IMR-90 (cell line): ENCODE data around the gene CAPZA2. TPM values are rescaled to one million over a fixed set of nuclear protein-coding genes. Genes with fewer than 3 reads are reported as not detected.
A peak's percentile ranks its signal among the peaks of the same experiment; 100 is the strongest.

ENCODE experiments used
- ATAC-seq: fragments of 200-7000 bp; cut with Tn5 transposase; 2 replicates; pipeline ENCODE4 v1.9.1; 2020; ENCODE audit warnings: low read depth, mild to moderate bottlenecking, moderate library complexity
- BruUV-seq: library from RNA; stranded (reverse); fragments of 400-500 nt; replicated peaks from 2 replicates; lab custom pipeline; 2021; lab: Mats Ljungman, UMichigan
- CTCF ChIA-PET: fragments of 300-600 bp; formaldehyde crosslinking; extraction: SDS; loops from one replicate; lab custom pipeline; 2021; ENCODE audit warnings: antibody characterized with exemption; lab: Yijun Ruan, JAX
- POLR2A ChIA-PET: fragments of 300-600 bp; sonication (Branson Sonifier 250); formaldehyde crosslinking; loops from one replicate; lab custom pipeline; 2022; ENCODE audit warnings: antibody characterized with exemption; ENCODE audit not compliant: unreplicated experiment; lab: Charles Lee
- DNase-seq: peaks from one replicate; pipeline ENCODE4 v3.0.0; 2013
- H2AFZ ChIP-seq: replicated peaks from 2 replicates; pipeline ENCODE3; 2013; ENCODE audit warnings: low read length, mild to moderate bottlenecking; ENCODE audit not compliant: poor library complexity
- H2AK5ac ChIP-seq: 2 replicates; pipeline ENCODE4 v1.6.1; 2013; ENCODE audit warnings: low read depth, low read length, inconsistent platforms
- H2AK9ac ChIP-seq: replicated peaks from 2 replicates; pipeline ENCODE3; 2013; ENCODE audit warnings: mild to moderate bottlenecking, low read depth, low read length, moderate library complexity; ENCODE audit not compliant: poor library complexity
- H2BK120ac ChIP-seq: 2 replicates; pipeline ENCODE4 v1.6.1; 2013; ENCODE audit warnings: low read depth, low read length, inconsistent platforms
- H2BK15ac ChIP-seq: 3 replicates; pipeline ENCODE4 v1.6.1; 2013; ENCODE audit warnings: low read depth, low read length, inconsistent platforms
- H2BK20ac ChIP-seq: 2 replicates; pipeline ENCODE4 v1.6.1; 2013; ENCODE audit warnings: low read depth, mild to moderate bottlenecking, inconsistent platforms, low read length, moderate library complexity
- H2BK5ac ChIP-seq: 2 replicates; pipeline ENCODE4 v1.6.1; 2013; ENCODE audit warnings: mild to moderate bottlenecking, low read depth, low read length, inconsistent platforms; ENCODE audit not compliant: poor library complexity, severe bottlenecking
- H3K14ac ChIP-seq: replicated peaks from 2 replicates; pipeline ENCODE4 v1.6.1; 2013; ENCODE audit warnings: low read depth, low read length, inconsistent platforms
- H3K18ac ChIP-seq: 2 replicates; pipeline ENCODE4 v1.6.1; 2013; ENCODE audit warnings: low read depth, low read length, control low read depth
- H3K23ac ChIP-seq: 2 replicates; pipeline ENCODE4 v1.6.1; 2013; ENCODE audit warnings: low read depth, low read length, inconsistent platforms
- H3K27ac ChIP-seq: 2 replicates; pipeline ENCODE4 v1.5.1; 2013; ENCODE audit warnings: mild to moderate bottlenecking, control low read depth, low read length; ENCODE audit not compliant: insufficient read depth
- H3K27me3 ChIP-seq: 2 replicates; pipeline ENCODE4 v1.6.1; 2013; ENCODE audit warnings: low read length; ENCODE audit not compliant: control insufficient read depth, insufficient read depth
- H3K36me3 ChIP-seq: 2 replicates; pipeline ENCODE4 v1.6.1; 2013; ENCODE audit warnings: low read length, mixed read lengths; ENCODE audit not compliant: control insufficient read depth, insufficient read depth
- H3K4ac ChIP-seq: 2 replicates; pipeline ENCODE4 v1.6.1; 2013; ENCODE audit warnings: low read depth, low read length, inconsistent platforms
- H3K4me1 ChIP-seq: 2 replicates; pipeline ENCODE4 v1.6.1; 2013; ENCODE audit warnings: low read length, mixed read lengths; ENCODE audit not compliant: control insufficient read depth, insufficient read depth
- H3K4me2 ChIP-seq: 2 replicates; pipeline ENCODE4 v1.6.1; 2013; ENCODE audit warnings: low read depth, mild to moderate bottlenecking, control low read depth, low read length, moderate library complexity
- H3K4me3 ChIP-seq: 2 replicates; pipeline ENCODE4 v1.5.1; 2013; ENCODE audit warnings: low read depth, mild to moderate bottlenecking, control low read depth, low read length, moderate library complexity; ENCODE audit not compliant: insufficient read depth
- H3K56ac ChIP-seq: 2 replicates; pipeline ENCODE4 v1.6.1; 2013; ENCODE audit warnings: low read length, inconsistent platforms; ENCODE audit not compliant: insufficient read depth; ENCODE audit errors: extremely low read depth
- H3K79me1 ChIP-seq, 2 experiments: 2 replicates each; pipeline ENCODE4 v1.6.1; 2013; ENCODE audit warnings: low read length in 2 of 2, inconsistent platforms in 1 of 2, low read depth in 1 of 2
- H3K9ac ChIP-seq: 2 replicates; pipeline ENCODE4 v1.6.1; 2013; ENCODE audit warnings: low read depth, low read length, control low read depth
- H3K9me1 ChIP-seq: 2 replicates; pipeline ENCODE4 v1.6.1; 2013; ENCODE audit warnings: low read length, inconsistent platforms; ENCODE audit not compliant: insufficient read depth
- H3K9me3 ChIP-seq: 2 replicates; pipeline ENCODE4 v1.6.1; 2013; ENCODE audit warnings: low read length; ENCODE audit not compliant: control insufficient read depth, insufficient read depth
- H4K20me1 ChIP-seq: 2 replicates; pipeline ENCODE4 v1.6.1; 2013; ENCODE audit warnings: low read length, inconsistent platforms; ENCODE audit not compliant: insufficient read depth
- H4K5ac ChIP-seq: 2 replicates; pipeline ENCODE4 v1.6.1; 2013; ENCODE audit warnings: mild to moderate bottlenecking, low read depth, low read length, control low read depth
- H4K8ac ChIP-seq, 2 experiments: 2 replicates each; pipeline ENCODE4 v1.6.1; 2013; ENCODE audit warnings: low read depth in 2 of 2, low read length in 2 of 2, control low read depth in 1 of 2, inconsistent platforms in 1 of 2
- H4K91ac ChIP-seq: 2 replicates; pipeline ENCODE4 v1.6.1; 2013; ENCODE audit warnings: low read depth, low read length, inconsistent platforms; ENCODE audit not compliant: insufficient read depth
- CHD1 ChIP-seq: IDR thresholded peaks from 2 replicates; pipeline ENCODE4 v1.6.1; 2012; ENCODE audit warnings: low read depth, low read length, improper control_type of control experiment
- CTCF ChIP-seq: conservative IDR thresholded peaks from 2 replicates; pipeline ENCODE4 v1.5.1; 2012; ENCODE audit warnings: mild to moderate bottlenecking, low read depth, low read length, improper control_type of control experiment
- ELK1 ChIP-seq: fragments of 150-350 bp; IDR thresholded peaks from 2 replicates; pipeline ENCODE4 v1.6.1; 2016; ENCODE audit warnings: low read depth, mild to moderate bottlenecking, low read length, moderate library complexity, borderline replicate concordance
- MAFK ChIP-seq: IDR thresholded peaks from 2 replicates; pipeline ENCODE4 v1.6.1; 2012; ENCODE audit warnings: low read depth, low read length, improper control_type of control experiment
- MAZ ChIP-seq: IDR thresholded peaks from 2 replicates; pipeline ENCODE4 v1.6.1; 2012; ENCODE audit warnings: low read depth, mild to moderate bottlenecking, low read length, improper control_type of control experiment, moderate library complexity, borderline replicate concordance
- MXI1 ChIP-seq: IDR thresholded peaks from 2 replicates; pipeline ENCODE4 v1.6.1; 2012; ENCODE audit warnings: low read depth, mild to moderate bottlenecking, low read length, moderate library complexity, borderline replicate concordance
- NFE2L2 ChIP-seq: fragments of 150-350 bp; IDR thresholded peaks from 2 replicates; pipeline ENCODE4 v1.6.1; 2016; ENCODE audit warnings: low read depth, mild to moderate bottlenecking, low read length
- POLR2A ChIP-seq: IDR thresholded peaks from 2 replicates; pipeline ENCODE4 v1.6.1; 2012; ENCODE audit warnings: mild to moderate bottlenecking, low read depth, low read length
- RAD21 ChIP-seq: IDR thresholded peaks from 2 replicates; pipeline ENCODE4 v1.6.1; 2012; ENCODE audit warnings: low read length, improper control_type of control experiment
- RCOR1 ChIP-seq: IDR thresholded peaks from 2 replicates; pipeline ENCODE4 v1.6.1; 2012; ENCODE audit warnings: mild to moderate bottlenecking, low read length, improper control_type of control experiment; ENCODE audit not compliant: insufficient replicate concordance
- SMC3 ChIP-seq: fragments of 150-350 bp; IDR thresholded peaks from 2 replicates; pipeline ENCODE4 v1.6.1; 2016; ENCODE audit warnings: low read depth, mild to moderate bottlenecking, antibody characterized with exemption, low read length, moderate library complexity
- USF2 ChIP-seq: fragments of 150-350 bp; IDR thresholded peaks from 2 replicates; pipeline ENCODE4 v1.6.1; 2017; ENCODE audit warnings: mild to moderate bottlenecking, antibody characterized with exemption, low read length, low read depth
- WGBS, 2 experiments: methylation state at CpG; one replicate each; pipeline versions ENCODE4 v1.1.5 to v1.1.7; 2013; ENCODE audit warnings: missing lambda C conversion rate in 2 of 2; ENCODE audit not compliant: insufficient read length in 1 of 2; ENCODE audit errors: extremely low coverage in 2 of 2; 5-methylcytosine and 5-hydroxymethylcytosine counted together
- dilution Hi-C: fragments of 300-500 bp; cut with HindIII; formaldehyde crosslinking; loops from one replicate; pipeline ENCODE4 v1.14.3; 2018; ENCODE audit warnings: low sequenced_read_pairs; ENCODE audit not compliant: unreplicated experiment
- in situ Hi-C: fragments of 300-500 bp; cut with MboI; formaldehyde crosslinking; loops from 3 replicates; pipeline ENCODE4 v1.14.3; 2019; ENCODE audit warnings: low sequenced_read_pairs, inconsistent platforms, mixed read lengths
- intact Hi-C: fragments of 100-400 bp; cut with micrococcal nuclease; formaldehyde crosslinking; loops from 2 replicates; pipeline ENCODE4 v1.10.0; 2022
- polyA plus RNA-seq, 3 experiments: library from polyadenylated mRNA; depleted of rRNA; stranded (reverse); fragments of >200 nt; gene quantifications; 2 replicates each; pipeline ENCODE4 v1.2.3, GENCODE V29; 2012; ENCODE audit warnings: low replicate concordance in 1 of 3
- total RNA-seq: library from RNA; depleted of rRNA; stranded (reverse); fragments of >200 nt; gene quantifications from 2 replicates; pipeline ENCODE4 v1.2.3, GENCODE V29; 2012

The CAPZA2 gene
- total and polyA plus RNA-seq, 2 of the 4 experiments (the other 2 are of a cell fraction), result 66.6 to 133 TPM

DNA sequence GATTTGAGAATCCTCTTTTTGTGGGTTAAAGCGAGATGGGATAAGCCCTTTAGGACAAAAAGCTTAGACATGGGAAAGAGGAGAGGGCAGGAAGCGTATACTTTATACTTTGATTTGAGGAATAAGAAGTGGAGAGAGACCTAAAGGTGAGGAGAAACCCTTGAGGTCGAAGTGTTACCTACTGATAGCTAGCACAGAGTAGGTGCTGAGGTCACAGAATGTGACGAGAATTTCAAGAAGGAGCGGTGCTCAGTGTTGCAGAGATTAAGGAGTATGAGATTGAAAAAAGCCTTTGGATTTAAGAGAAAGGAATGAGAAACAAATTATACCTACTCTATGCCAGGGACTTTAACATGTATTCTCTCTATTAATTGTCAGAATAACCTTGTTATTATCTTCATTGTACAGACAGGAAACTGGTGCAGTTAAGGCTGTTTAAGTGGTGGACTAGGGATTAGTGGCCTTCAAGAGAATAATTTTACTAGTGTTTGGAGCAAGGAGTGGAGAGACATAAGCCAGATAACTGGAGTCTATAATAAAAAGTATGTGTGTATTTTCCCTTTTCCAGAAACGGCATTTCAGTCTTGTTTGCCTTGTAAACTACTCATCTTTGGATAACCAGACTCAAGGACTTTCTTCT is 8.8 kb downstream of the CAPZA2 start:
- intact Hi-C loops, result no loop called here
- DNase-seq, result no peak

More for the DNA sequence above, 8.8 kb downstream of the CAPZA2 start:
- no peak overlapping the region for H2BK5ac ChIP-seq
- H4K20me1 ChIP-seq, result peaks cover 87% of the 10 kb centered on the region
- H3K4me2 ChIP-seq, result no peak overlapping the region
- no peak overlapping the region for H2BK15ac ChIP-seq
- no peak overlapping the region for H3K9ac ChIP-seq
- ChIA-PET POLR2A (no interaction called here), CTCF (no interaction called here)
- H3K9me1 ChIP-seq, result peaks cover 8% of the 10 kb centered on the region
- no peak overlapping the region for H3K18ac ChIP-seq
- H3K79me1 ChIP-seq, result peaks cover 0 to 68% of the 10 kb centered on the region in 2 experiments; a peak in 2 of 4 replicates
- no peak overlapping the region for H3K27ac ChIP-seq
- ATAC-seq, result peak; percentile 10; the same call in 1 of the 2 replicates
- TF ChIP-seq USF2, result no peak
- no peak for TF ChIP-seq CHD1
- no peak for TF ChIP-seq SMC3
- no peak for TF ChIP-seq CTCF
- no peak for TF ChIP-seq NFE2L2
- no peak for TF ChIP-seq MXI1
- no peak for TF ChIP-seq MAFK
- no peak for TF ChIP-seq POLR2A
- no peak for TF ChIP-seq MAZ
- TF ChIP-seq RCOR1, result no peak
- no peak for TF ChIP-seq RAD21
- TF ChIP-seq ELK1, result no peak
- H2AK5ac ChIP-seq, result no peak overlapping the region
- no peak overlapping the region for H3K4ac ChIP-seq
- H4K91ac ChIP-seq, result no peak overlapping the region
- H2BK20ac ChIP-seq, result no peak overlapping the region
- H3K9me3 ChIP-seq, result no peaks in the 10 kb centered on the region
- H3K27me3 ChIP-seq, result no peaks in the 10 kb centered on the region
- no peak overlapping the region for H2AFZ ChIP-seq
- no peak overlapping the region for H3K56ac ChIP-seq
- peaks cover 11% of the 10 kb centered on the region; the same call in 1 of the 2 replicates for H3K4me1 ChIP-seq
- H3K23ac ChIP-seq, result no peak overlapping the region
- H2AK9ac ChIP-seq, result no peak overlapping the region
- H2BK120ac ChIP-seq, result no peak overlapping the region
- no peak overlapping the region for H3K4me3 ChIP-seq
- WGBS, 2 experiments, result 89% methylated on average over 3 of the region's 6 CpGs; no CpG with 5 or more reads in 1 of the 2 experiments
- in situ Hi-C loops, result no loop called here
- H3K36me3 ChIP-seq, result peaks cover 2% of the 10 kb centered on the region
- dilution Hi-C loops, result no loop called here
- no TSS peak for BruUV-seq
- H3K14ac ChIP-seq, result no peak overlapping the region
- H4K5ac ChIP-seq, result no peak overlapping the region
- no peak overlapping the region for H4K8ac ChIP-seq
